IMR-90 (cell line): ENCODE measurements around the gene ARSB. TPM values are rescaled to one million over a fixed set of nuclear protein-coding genes. Genes with fewer than 3 reads are reported as not detected.

Source experiments
- ATAC-seq: fragments of 200-7000 bp; cut with Tn5 transposase; 2 replicates; pipeline ENCODE4 v1.9.1; 2020; ENCODE audit warnings: low read depth, mild to moderate bottlenecking, moderate library complexity
- BruUV-seq: library from RNA; stranded (reverse); fragments of 400-500 nt; replicated peaks from 2 replicates; lab custom pipeline; 2021; lab: Mats Ljungman, UMichigan
- CTCF ChIA-PET: fragments of 300-600 bp; formaldehyde crosslinking; extraction: SDS; loops from one replicate; lab custom pipeline; 2021; ENCODE audit warnings: antibody characterized with exemption; lab: Yijun Ruan, JAX
- POLR2A ChIA-PET: fragments of 300-600 bp; sonication (Branson Sonifier 250); formaldehyde crosslinking; loops from one replicate; lab custom pipeline; 2022; ENCODE audit warnings: antibody characterized with exemption; ENCODE audit not compliant: unreplicated experiment; lab: Charles Lee
- DNase-seq: peaks from one replicate; pipeline ENCODE4 v3.0.0; 2013
- H2AFZ ChIP-seq: replicated peaks from 2 replicates; pipeline ENCODE3; 2013; ENCODE audit warnings: low read length, mild to moderate bottlenecking; ENCODE audit not compliant: poor library complexity
- H2AK5ac ChIP-seq: 2 replicates; pipeline ENCODE4 v1.6.1; 2013; ENCODE audit warnings: low read depth, low read length, inconsistent platforms
- H2AK9ac ChIP-seq: replicated peaks from 2 replicates; pipeline ENCODE3; 2013; ENCODE audit warnings: mild to moderate bottlenecking, low read depth, low read length, moderate library complexity; ENCODE audit not compliant: poor library complexity
- H2BK120ac ChIP-seq: 2 replicates; pipeline ENCODE4 v1.6.1; 2013; ENCODE audit warnings: low read depth, low read length, inconsistent platforms
- H2BK15ac ChIP-seq: 3 replicates; pipeline ENCODE4 v1.6.1; 2013; ENCODE audit warnings: low read depth, low read length, inconsistent platforms
- H2BK20ac ChIP-seq: 2 replicates; pipeline ENCODE4 v1.6.1; 2013; ENCODE audit warnings: low read depth, mild to moderate bottlenecking, inconsistent platforms, low read length, moderate library complexity
- H2BK5ac ChIP-seq: 2 replicates; pipeline ENCODE4 v1.6.1; 2013; ENCODE audit warnings: mild to moderate bottlenecking, low read depth, low read length, inconsistent platforms; ENCODE audit not compliant: poor library complexity, severe bottlenecking
- H3K14ac ChIP-seq: replicated peaks from 2 replicates; pipeline ENCODE4 v1.6.1; 2013; ENCODE audit warnings: low read depth, low read length, inconsistent platforms
- H3K18ac ChIP-seq: 2 replicates; pipeline ENCODE4 v1.6.1; 2013; ENCODE audit warnings: low read depth, low read length, control low read depth
- H3K23ac ChIP-seq: 2 replicates; pipeline ENCODE4 v1.6.1; 2013; ENCODE audit warnings: low read depth, low read length, inconsistent platforms
- H3K27ac ChIP-seq: 2 replicates; pipeline ENCODE4 v1.5.1; 2013; ENCODE audit warnings: mild to moderate bottlenecking, control low read depth, low read length; ENCODE audit not compliant: insufficient read depth
- H3K27me3 ChIP-seq: 2 replicates; pipeline ENCODE4 v1.6.1; 2013; ENCODE audit warnings: low read length; ENCODE audit not compliant: control insufficient read depth, insufficient read depth
- H3K36me3 ChIP-seq: 2 replicates; pipeline ENCODE4 v1.6.1; 2013; ENCODE audit warnings: low read length, mixed read lengths; ENCODE audit not compliant: control insufficient read depth, insufficient read depth
- H3K4ac ChIP-seq: 2 replicates; pipeline ENCODE4 v1.6.1; 2013; ENCODE audit warnings: low read depth, low read length, inconsistent platforms
- H3K4me1 ChIP-seq: 2 replicates; pipeline ENCODE4 v1.6.1; 2013; ENCODE audit warnings: low read length, mixed read lengths; ENCODE audit not compliant: control insufficient read depth, insufficient read depth
- H3K4me2 ChIP-seq: 2 replicates; pipeline ENCODE4 v1.6.1; 2013; ENCODE audit warnings: low read depth, mild to moderate bottlenecking, control low read depth, low read length, moderate library complexity
- H3K4me3 ChIP-seq: 2 replicates; pipeline ENCODE4 v1.5.1; 2013; ENCODE audit warnings: low read depth, mild to moderate bottlenecking, control low read depth, low read length, moderate library complexity; ENCODE audit not compliant: insufficient read depth
- H3K56ac ChIP-seq: 2 replicates; pipeline ENCODE4 v1.6.1; 2013; ENCODE audit warnings: low read length, inconsistent platforms; ENCODE audit not compliant: insufficient read depth; ENCODE audit errors: extremely low read depth
- H3K79me1 ChIP-seq, 2 experiments: 2 replicates each; pipeline ENCODE4 v1.6.1; 2013; ENCODE audit warnings: low read length in 2 of 2, inconsistent platforms in 1 of 2, low read depth in 1 of 2
- H3K9ac ChIP-seq: 2 replicates; pipeline ENCODE4 v1.6.1; 2013; ENCODE audit warnings: low read depth, low read length, control low read depth
- H3K9me1 ChIP-seq: 2 replicates; pipeline ENCODE4 v1.6.1; 2013; ENCODE audit warnings: low read length, inconsistent platforms; ENCODE audit not compliant: insufficient read depth
- H3K9me3 ChIP-seq: 2 replicates; pipeline ENCODE4 v1.6.1; 2013; ENCODE audit warnings: low read length; ENCODE audit not compliant: control insufficient read depth, insufficient read depth
- H4K20me1 ChIP-seq: 2 replicates; pipeline ENCODE4 v1.6.1; 2013; ENCODE audit warnings: low read length, inconsistent platforms; ENCODE audit not compliant: insufficient read depth
- H4K5ac ChIP-seq: 2 replicates; pipeline ENCODE4 v1.6.1; 2013; ENCODE audit warnings: mild to moderate bottlenecking, low read depth, low read length, control low read depth
- H4K8ac ChIP-seq, 2 experiments: 2 replicates each; pipeline ENCODE4 v1.6.1; 2013; ENCODE audit warnings: low read depth in 2 of 2, low read length in 2 of 2, control low read depth in 1 of 2, inconsistent platforms in 1 of 2
- H4K91ac ChIP-seq: 2 replicates; pipeline ENCODE4 v1.6.1; 2013; ENCODE audit warnings: low read depth, low read length, inconsistent platforms; ENCODE audit not compliant: insufficient read depth
- BHLHE40 ChIP-seq: fragments of 150-350 bp; IDR thresholded peaks from 2 replicates; pipeline ENCODE4 v1.6.1; 2016; ENCODE audit warnings: mild to moderate bottlenecking, low read depth, low read length
- CEBPB ChIP-seq: IDR thresholded peaks from 2 replicates; pipeline ENCODE4 v1.6.1; 2012; ENCODE audit warnings: low read depth, low read length, improper control_type of control experiment
- CHD1 ChIP-seq: IDR thresholded peaks from 2 replicates; pipeline ENCODE4 v1.6.1; 2012; ENCODE audit warnings: low read depth, low read length, improper control_type of control experiment
- CTCF ChIP-seq: conservative IDR thresholded peaks from 2 replicates; pipeline ENCODE4 v1.5.1; 2012; ENCODE audit warnings: mild to moderate bottlenecking, low read depth, low read length, improper control_type of control experiment
- ELK1 ChIP-seq: fragments of 150-350 bp; IDR thresholded peaks from 2 replicates; pipeline ENCODE4 v1.6.1; 2016; ENCODE audit warnings: low read depth, mild to moderate bottlenecking, low read length, moderate library complexity, borderline replicate concordance
- FOS ChIP-seq: fragments of 150-350 bp; IDR thresholded peaks from 2 replicates; pipeline ENCODE4 v1.6.1; 2016; ENCODE audit warnings: low read depth, low read length
- MAFK ChIP-seq: IDR thresholded peaks from 2 replicates; pipeline ENCODE4 v1.6.1; 2012; ENCODE audit warnings: low read depth, low read length, improper control_type of control experiment
- MAZ ChIP-seq: IDR thresholded peaks from 2 replicates; pipeline ENCODE4 v1.6.1; 2012; ENCODE audit warnings: low read depth, mild to moderate bottlenecking, low read length, improper control_type of control experiment, moderate library complexity, borderline replicate concordance
- MXI1 ChIP-seq: IDR thresholded peaks from 2 replicates; pipeline ENCODE4 v1.6.1; 2012; ENCODE audit warnings: low read depth, mild to moderate bottlenecking, low read length, moderate library complexity, borderline replicate concordance
- NFE2L2 ChIP-seq: fragments of 150-350 bp; IDR thresholded peaks from 2 replicates; pipeline ENCODE4 v1.6.1; 2016; ENCODE audit warnings: low read depth, mild to moderate bottlenecking, low read length
- POLR2A ChIP-seq: IDR thresholded peaks from 2 replicates; pipeline ENCODE4 v1.6.1; 2012; ENCODE audit warnings: mild to moderate bottlenecking, low read depth, low read length
- RAD21 ChIP-seq: IDR thresholded peaks from 2 replicates; pipeline ENCODE4 v1.6.1; 2012; ENCODE audit warnings: low read length, improper control_type of control experiment
- RCOR1 ChIP-seq: IDR thresholded peaks from 2 replicates; pipeline ENCODE4 v1.6.1; 2012; ENCODE audit warnings: mild to moderate bottlenecking, low read length, improper control_type of control experiment; ENCODE audit not compliant: insufficient replicate concordance
- RFX5 ChIP-seq: IDR thresholded peaks from 2 replicates; pipeline ENCODE4 v1.8.0; 2012; ENCODE audit warnings: low read depth, mild to moderate bottlenecking, low read length, moderate library complexity
- USF2 ChIP-seq: fragments of 150-350 bp; IDR thresholded peaks from 2 replicates; pipeline ENCODE4 v1.6.1; 2017; ENCODE audit warnings: mild to moderate bottlenecking, antibody characterized with exemption, low read length, low read depth
- WGBS, 2 experiments: methylation state at CpG; one replicate each; pipeline versions ENCODE4 v1.1.5 to v1.1.7; 2013; ENCODE audit warnings: missing lambda C conversion rate in 2 of 2; ENCODE audit not compliant: insufficient read length in 1 of 2; ENCODE audit errors: extremely low coverage in 2 of 2; 5-methylcytosine and 5-hydroxymethylcytosine counted together
- dilution Hi-C: fragments of 300-500 bp; cut with HindIII; formaldehyde crosslinking; loops from one replicate; pipeline ENCODE4 v1.14.3; 2018; ENCODE audit warnings: low sequenced_read_pairs; ENCODE audit not compliant: unreplicated experiment
- in situ Hi-C: fragments of 300-500 bp; cut with MboI; formaldehyde crosslinking; loops from 3 replicates; pipeline ENCODE4 v1.14.3; 2019; ENCODE audit warnings: low sequenced_read_pairs, inconsistent platforms, mixed read lengths
- intact Hi-C: fragments of 100-400 bp; cut with micrococcal nuclease; formaldehyde crosslinking; loops from 2 replicates; pipeline ENCODE4 v1.10.0; 2022
- polyA plus RNA-seq, 3 experiments: library from polyadenylated mRNA; depleted of rRNA; stranded (reverse); fragments of >200 nt; gene quantifications; 2 replicates each; pipeline ENCODE4 v1.2.3, GENCODE V29; 2012; ENCODE audit warnings: low replicate concordance in 1 of 3
- total RNA-seq: library from RNA; depleted of rRNA; stranded (reverse); fragments of >200 nt; gene quantifications from 2 replicates; pipeline ENCODE4 v1.2.3, GENCODE V29; 2012

The ARSB gene
- total and polyA plus RNA-seq, 2 of the 4 experiments (the other 2 are of a cell fraction), result 16.0 to 16.3 TPM

GRCh38 chr5:78887384-78888118 is 97.6 kb downstream of the ARSB start:
- Histone ChIP-seq H3K27me3 (no peaks in the 10 kb centered on the region), H3K9me1 (peaks cover 4% of the 10 kb centered on the region; the same call in 1 of the 2 replicates), H3K18ac (no peak overlapping the region), H3K14ac (no peak overlapping the region), H4K5ac (0 out of 2 replicates have a peak overlapping the region, but pooled peaks have one; percentile 8), H4K20me1 (no peaks in the 10 kb centered on the region), H3K9me3 (no peaks in the 10 kb centered on the region), H2AFZ (no peak overlapping the region), H3K4me1 (peaks cover 3% of the 10 kb centered on the region; the same call in 1 of the 2 replicates), H2BK15ac (no peak overlapping the region), H4K91ac (no peak overlapping the region), H3K4me2 (no peak overlapping the region), H3K4me3 (no peak overlapping the region), H3K23ac (no peak overlapping the region), H3K4ac (no peak overlapping the region), H2BK5ac (no peak overlapping the region), H3K27ac (no peak overlapping the region), H3K79me1 (peaks cover 3 to 7% of the 10 kb centered on the region in 2 experiments; a peak in 1 of 4 replicates), H2AK5ac (peak overlapping the region; percentile 40; the same call in 1 of the 2 replicates), H3K36me3 (no peaks in the 10 kb centered on the region), H2AK9ac (no peak overlapping the region), H2BK20ac (0 out of 2 replicates have a peak overlapping the region, but pooled peaks have one; percentile 1), H3K9ac (no peak overlapping the region), H3K56ac (no peak overlapping the region), H2BK120ac (no peak overlapping the region), H4K8ac (no peak overlapping the region)
- POLR2A ChIA-PET, result no interaction called here
- BruUV-seq, result no TSS peak
- CTCF ChIA-PET, result interaction anchor here (1.0 kb wide), 1 partner anchor 88 kb away, joined by 3 read pairs; no protein-coding TSS in a partner anchor
- DNase-seq, result peak; percentile 25
- dilution Hi-C loops, result no loop called here
- in situ Hi-C loops, result no loop called here
- intact Hi-C loops, result loop anchor here (10.0 kb wide), 1 partner anchor 53 kb away; no protein-coding TSS in a partner anchor
- no peak for ATAC-seq
- 100% methylated on average over 1 of the region's 6 CpGs; no CpG with 5 or more reads in 1 of the 2 experiments for WGBS, 2 experiments
- TF ChIP-seq CTCF (no peak), MXI1 (no peak), RAD21 (no peak), RFX5 (no peak), RCOR1 (no peak), FOS (no peak), POLR2A (no peak), NFE2L2 (no peak), MAZ (no peak), CHD1 (no peak), ELK1 (no peak), CEBPB (no peak), USF2 (no peak), BHLHE40 (no peak), MAFK (no peak)
